ENCODE data around the gene NT5C1A.

The NT5C1A gene

DNA sequence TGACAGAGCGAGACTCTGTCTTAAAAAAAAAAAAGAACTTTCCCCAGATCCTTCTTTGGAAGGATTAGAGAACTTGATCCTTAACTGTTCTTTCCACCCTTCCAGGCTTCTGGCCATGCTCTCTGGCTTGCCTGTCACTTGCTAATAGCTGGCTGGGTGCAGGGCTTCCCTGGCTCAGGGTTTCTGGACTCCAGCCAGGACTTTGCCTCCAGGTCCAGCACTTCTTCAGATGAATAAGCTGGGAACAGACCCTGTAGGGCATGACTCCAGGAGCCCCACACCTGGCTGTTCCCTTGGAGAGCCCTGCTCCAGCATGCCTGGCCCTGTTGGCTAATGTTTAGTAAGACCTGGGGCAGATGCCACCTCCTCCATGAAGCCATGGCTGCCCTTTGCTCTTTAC lies 3.3 kb upstream of the NT5C1A start:
- H3K9ac ChIP-seq: no peak overlapping the region
- no peak overlapping the region for H3K4me3 ChIP-seq
- peaks cover 20 to 26% (median 23%) of the 10 kb centered on the region in 11 experiments for H3K27me3 ChIP-seq
- H3K4me1 ChIP-seq: peaks cover 15 to 35% (median 30%) of the 10 kb centered on the region in 10 experiments
- H3K36me3 ChIP-seq: no peaks in the 10 kb centered on the region
- peaks cover 0 to 7% (median 0%) of the 10 kb centered on the region in 11 experiments; a peak in 2 of 22 replicates for H4K20me1 ChIP-seq
- no peak overlapping the region for H3K4me2 ChIP-seq
- no peak overlapping the region for H3K27ac ChIP-seq
- TF ChIP-seq Cebpa-rat (IDR thresholded peaks at IDR 0.05): no peak
- no peaks in the 10 kb centered on the region for H3K9me3 ChIP-seq (replicated peaks in 1 of 11)

DNA sequence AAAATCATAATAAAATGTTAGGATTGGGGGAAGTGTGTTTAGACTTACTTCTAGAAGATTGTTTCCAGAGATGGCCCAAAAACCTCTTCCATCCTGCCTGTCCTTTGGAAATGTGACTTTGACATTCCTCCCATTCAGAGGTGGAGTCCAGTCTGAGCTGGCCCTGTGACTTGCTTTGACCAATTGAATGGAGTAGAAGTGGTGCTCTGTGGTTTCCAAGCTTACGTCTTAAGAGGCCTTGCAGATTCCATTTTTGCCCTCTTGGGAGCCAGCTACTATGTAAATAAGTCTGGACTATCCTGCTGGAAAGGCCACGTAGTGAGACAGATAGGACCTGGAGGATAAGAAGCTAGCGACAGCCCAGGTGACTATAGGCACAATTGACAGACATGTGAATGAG lies 1.3 kb upstream of the NT5C1A start:
- Histone ChIP-seq H3K27ac (no peak overlapping the region), H3K9me3 (replicated peaks in 1 of 11) (no peaks in the 10 kb centered on the region), H3K36me3 (no peaks in the 10 kb centered on the region), H3K9ac (no peak overlapping the region), H3K4me1 (peaks cover 15 to 35% (median 30%) of the 10 kb centered on the region in 10 experiments), H3K4me3 (no peak overlapping the region), H3K4me2 (0 out of 22 replicates have a peak overlapping the region, but pooled peaks of 1 of the 11 experiments have one; percentile 49), H4K20me1 (peaks cover 0 to 7% (median 0%) of the 10 kb centered on the region in 11 experiments; a peak in 2 of 22 replicates), H3K27me3 (peaks cover 20 to 28% (median 23%) of the 10 kb centered on the region in 11 experiments)
- TF ChIP-seq Cebpa-rat (IDR thresholded peaks at IDR 0.05): no peak

DNA sequence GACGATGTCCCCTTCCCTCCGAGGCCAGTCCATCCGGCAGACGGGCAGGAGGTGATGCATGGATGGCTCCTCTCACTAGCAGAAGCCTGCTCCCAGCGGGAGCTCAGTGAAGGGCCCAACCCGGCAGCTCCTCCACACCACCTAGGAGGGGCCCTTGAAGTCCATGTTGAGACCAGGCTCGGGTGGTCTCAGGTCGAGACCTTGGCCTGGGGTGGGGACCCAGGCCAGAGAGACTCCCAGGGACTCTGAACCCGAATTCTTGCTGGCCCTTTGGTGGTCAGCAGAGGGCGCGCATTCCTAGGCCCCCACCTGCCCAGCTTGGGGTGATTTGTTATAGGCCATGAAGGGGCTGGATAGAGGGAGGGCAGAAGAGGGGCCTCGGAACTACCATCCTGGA lies 642 bp upstream of the NT5C1A start:
- Histone ChIP-seq H3K9ac (peak overlapping the region in 5 of 11 experiments; percentile 70 to 78 (median 73); a peak in 8 of 22 replicates), H3K4me3 (peak overlapping the region; percentile 54 to 74 (median 64)), H3K4me1 (peaks cover 15 to 35% (median 30%) of the 10 kb centered on the region in 10 experiments), H3K9me3 (replicated peaks in 1 of 11) (no peaks in the 10 kb centered on the region), H3K27me3 (peaks cover 20 to 28% (median 23%) of the 10 kb centered on the region in 11 experiments), H4K20me1 (peaks cover 0 to 7% (median 0%) of the 10 kb centered on the region in 11 experiments; a peak in 2 of 22 replicates), H3K4me2 (peak overlapping the region; percentile 95 to 100 (median 99)), H3K36me3 (no peaks in the 10 kb centered on the region), H3K27ac (no peak overlapping the region)
- TF ChIP-seq Cebpa-rat (IDR thresholded peaks at IDR 0.05): no peak

DNA sequence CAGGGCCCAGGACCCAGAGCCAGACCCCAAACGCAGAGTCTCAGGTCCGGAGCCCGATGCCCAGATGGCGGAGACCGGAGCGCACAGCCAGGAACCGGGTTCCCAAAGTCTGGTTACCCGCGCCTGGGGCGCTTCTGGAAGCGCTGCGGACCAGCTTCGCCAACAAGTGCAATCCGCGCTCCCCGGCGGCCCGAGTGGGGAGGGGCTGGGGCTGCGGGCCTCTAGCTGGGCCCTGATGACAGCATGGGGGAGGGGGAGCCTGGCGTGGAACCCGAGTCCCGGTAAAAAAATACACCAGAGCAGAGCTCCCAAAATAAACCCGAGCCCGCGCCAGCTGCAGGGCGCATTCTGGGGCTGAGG lies 494 bp downstream of the NT5C1A start:
- peak overlapping the region; percentile 54 to 74 (median 64) for H3K4me3 ChIP-seq
- H4K20me1 ChIP-seq: peaks cover 0 to 7% (median 0%) of the 10 kb centered on the region in 11 experiments; a peak in 2 of 22 replicates
- no peak overlapping the region for H3K27ac ChIP-seq
- peak overlapping the region; percentile 95 to 100 (median 99) for H3K4me2 ChIP-seq
- TF ChIP-seq Cebpa-rat (IDR thresholded peaks at IDR 0.05): no peak
- H3K9ac ChIP-seq: peak overlapping the region; percentile 49 to 78 (median 70)
- H3K36me3 ChIP-seq: no peaks in the 10 kb centered on the region
- H3K27me3 ChIP-seq: peaks cover 20 to 28% (median 23%) of the 10 kb centered on the region in 11 experiments
- no peaks in the 10 kb centered on the region for H3K9me3 ChIP-seq (replicated peaks in 1 of 11)
- H3K4me1 ChIP-seq: peaks cover 7 to 32% (median 27%) of the 10 kb centered on the region in 10 experiments; a peak in 19 of 20 replicates

DNA sequence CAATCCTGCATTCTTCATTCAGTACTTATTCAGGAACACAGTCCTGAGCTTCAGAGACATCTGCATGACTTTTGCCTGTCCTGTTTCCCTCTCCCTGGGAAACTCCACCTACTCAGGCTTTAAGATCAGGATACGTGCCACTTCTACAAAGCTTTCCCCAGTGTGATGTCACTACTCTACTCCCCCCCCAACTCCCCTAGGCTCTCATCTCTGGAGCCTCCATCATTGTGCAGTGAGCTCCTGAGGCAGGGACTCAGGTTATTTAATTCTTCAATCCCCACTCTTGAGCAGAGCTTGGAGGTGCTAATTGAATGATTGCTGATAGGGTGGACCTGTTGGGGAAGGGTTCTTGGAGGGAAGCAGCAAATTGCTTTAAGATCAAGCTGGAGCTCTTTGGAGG lies 1.2 kb downstream of the NT5C1A start:
- H4K20me1 ChIP-seq: peaks cover 0 to 7% (median 0%) of the 10 kb centered on the region in 11 experiments; a peak in 2 of 22 replicates
- H3K27ac ChIP-seq: no peak overlapping the region
- H3K4me1 ChIP-seq: peaks cover 7 to 32% (median 27%) of the 10 kb centered on the region in 10 experiments; a peak in 19 of 20 replicates
- peaks cover 20 to 28% (median 23%) of the 10 kb centered on the region in 11 experiments for H3K27me3 ChIP-seq
- H3K36me3 ChIP-seq: no peaks in the 10 kb centered on the region
- peak overlapping the region in 8 of 11 experiments; percentile 95 to 100 (median 98); a peak in 14 of 22 replicates for H3K4me2 ChIP-seq
- H3K9me3 ChIP-seq (replicated peaks in 1 of 11): no peaks in the 10 kb centered on the region
- no peak overlapping the region for H3K9ac ChIP-seq
- peak overlapping the region in 1 of 10 experiments; percentile 63; a peak in 1 of 20 replicates for H3K4me3 ChIP-seq
- no peak for TF ChIP-seq Cebpa-rat (IDR thresholded peaks at IDR 0.05)

DNA sequence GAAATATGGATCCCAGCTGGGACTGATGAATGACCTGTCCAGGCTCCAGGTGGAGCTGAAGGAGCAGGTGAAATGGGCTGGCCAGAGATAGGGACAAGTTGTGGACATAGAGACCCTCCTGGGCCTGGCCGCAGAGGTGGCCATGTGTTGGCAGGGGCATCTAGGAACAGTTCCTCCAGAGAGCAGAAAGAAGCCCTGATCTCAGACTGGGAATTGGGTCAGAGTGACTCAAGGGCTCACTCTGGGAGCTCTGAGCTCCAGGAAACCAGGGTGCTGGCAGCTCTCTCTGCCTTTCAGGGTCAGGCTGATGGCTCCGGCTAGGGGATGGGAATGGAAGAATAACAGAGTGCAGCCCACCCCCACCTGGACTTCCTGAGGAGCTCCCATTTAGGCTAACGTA lies 3.0 kb downstream of the NT5C1A start:
- TF ChIP-seq Cebpa-rat (IDR thresholded peaks at IDR 0.05): no peak
- Histone ChIP-seq H3K9me3 (replicated peaks in 1 of 11) (no peaks in the 10 kb centered on the region), H3K27ac (no peak overlapping the region), H3K36me3 (no peaks in the 10 kb centered on the region), H3K9ac (no peak overlapping the region), H3K4me3 (no peak overlapping the region), H4K20me1 (peaks cover 0 to 7% (median 0%) of the 10 kb centered on the region in 11 experiments; a peak in 2 of 22 replicates), H3K4me1 (peaks cover 7 to 24% (median 20%) of the 10 kb centered on the region in 10 experiments; a peak in 19 of 20 replicates), H3K27me3 (peaks cover 20 to 28% (median 23%) of the 10 kb centered on the region in 11 experiments), H3K4me2 (no peak overlapping the region)

DNA sequence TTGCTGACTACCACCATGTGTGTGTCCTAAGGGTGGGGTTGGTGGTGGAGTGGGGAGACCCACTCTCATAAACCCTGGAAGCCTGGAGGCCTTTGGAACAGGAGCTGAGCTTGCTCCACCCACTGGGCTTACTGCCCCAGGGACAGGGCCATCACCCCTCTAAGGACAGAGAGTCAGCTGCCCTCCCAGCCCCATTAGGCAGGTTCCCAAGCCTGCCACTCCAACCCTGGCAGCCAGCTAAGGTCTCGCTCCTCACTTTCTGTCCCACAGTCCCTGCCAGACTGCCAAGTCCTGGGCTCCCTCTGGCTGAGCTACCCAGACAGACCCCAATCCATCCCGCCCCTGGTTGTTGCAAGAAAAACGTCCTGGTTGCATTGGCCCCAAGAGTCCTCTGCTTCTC lies 3.8 kb downstream of the NT5C1A start:
- H3K4me2 ChIP-seq: no peak overlapping the region
- no peak overlapping the region for H3K9ac ChIP-seq
- TF ChIP-seq Cebpa-rat (IDR thresholded peaks at IDR 0.05): no peak
- H4K20me1 ChIP-seq: peaks cover 0 to 7% (median 0%) of the 10 kb centered on the region in 11 experiments; a peak in 2 of 22 replicates
- H3K36me3 ChIP-seq: no peaks in the 10 kb centered on the region
- H3K4me3 ChIP-seq: no peak overlapping the region
- no peaks in the 10 kb centered on the region for H3K9me3 ChIP-seq (replicated peaks in 1 of 11)
- H3K4me1 ChIP-seq: peaks cover 7 to 22% (median 19%) of the 10 kb centered on the region in 10 experiments; a peak in 19 of 20 replicates
- no peak overlapping the region for H3K27ac ChIP-seq
- H3K27me3 ChIP-seq: peaks cover 20 to 28% (median 23%) of the 10 kb centered on the region in 11 experiments

DNA sequence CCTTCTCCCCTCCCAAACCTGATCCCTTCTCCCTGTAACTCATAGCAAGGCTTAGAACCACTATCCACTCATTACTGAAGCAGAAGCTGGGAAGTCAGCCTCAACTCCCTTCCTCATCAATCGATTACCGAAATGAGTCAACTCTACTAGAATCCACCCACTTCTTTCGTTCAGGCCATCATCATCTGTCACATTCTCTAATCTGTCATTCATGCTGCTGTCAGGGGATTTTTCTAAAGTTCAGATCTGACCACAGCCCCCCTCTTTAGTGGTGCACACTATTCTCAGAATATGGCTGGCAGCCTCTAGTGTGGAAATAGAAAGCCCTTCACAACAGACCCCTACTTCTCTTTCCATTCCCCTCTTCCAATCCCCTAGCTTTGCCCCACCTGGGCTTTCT lies 5.1 kb downstream of the NT5C1A start:
- no peaks in the 10 kb centered on the region for H3K36me3 ChIP-seq
- H4K20me1 ChIP-seq: peaks cover 0 to 7% (median 0%) of the 10 kb centered on the region in 11 experiments; a peak in 1 of 22 replicates
- H3K4me1 ChIP-seq: peaks cover 7 to 12% (median 10%) of the 10 kb centered on the region in 10 experiments; a peak in 19 of 20 replicates
- H3K4me2 ChIP-seq: no peak overlapping the region
- TF ChIP-seq Cebpa-rat (IDR thresholded peaks at IDR 0.05): no peak
- no peak overlapping the region for H3K9ac ChIP-seq
- no peaks in the 10 kb centered on the region for H3K9me3 ChIP-seq (replicated peaks in 1 of 11)
- peaks cover 12 to 17% (median 15%) of the 10 kb centered on the region in 11 experiments for H3K27me3 ChIP-seq
- H3K4me3 ChIP-seq: no peak overlapping the region
- H3K27ac ChIP-seq: no peak overlapping the region

DNA sequence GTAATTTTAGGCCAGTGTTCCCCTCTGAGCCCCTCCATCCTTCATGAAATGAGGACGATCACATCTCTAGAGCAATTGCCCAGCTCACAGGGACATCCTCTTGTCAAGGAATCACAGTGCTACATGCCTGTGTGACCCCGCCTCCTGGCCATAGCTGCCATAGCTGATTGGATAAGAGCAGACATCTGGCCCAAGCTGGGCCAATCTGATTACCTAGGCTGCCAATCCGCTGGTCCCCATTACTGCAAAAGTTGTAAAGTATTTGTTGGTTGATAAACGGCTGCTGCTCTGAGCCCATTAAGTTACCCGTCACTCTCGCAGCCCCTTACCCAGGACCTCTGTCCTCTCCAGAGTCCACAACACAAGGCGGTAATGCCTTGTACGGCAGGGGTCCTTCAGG lies 8.3 kb downstream of the NT5C1A start:
- TF ChIP-seq Cebpa-rat (IDR thresholded peaks at IDR 0.05): no peak
- Histone ChIP-seq H3K4me1 (peaks cover 0 to 5% (median 2%) of the 10 kb centered on the region in 10 experiments; a peak in 9 of 20 replicates), H3K9me3 (replicated peaks in 1 of 11) (no peaks in the 10 kb centered on the region), H3K4me2 (no peak overlapping the region), H3K36me3 (no peaks in the 10 kb centered on the region), H3K9ac (no peak overlapping the region), H3K27ac (no peak overlapping the region), H3K27me3 (no peaks in the 10 kb centered on the region), H4K20me1 (no peaks in the 10 kb centered on the region; a peak in 1 of 22 replicates), H3K4me3 (no peak overlapping the region)
